Heart left ventricle (tissue), 13 donors: ENCODE measurements around the gene SRSF10.

Source experiments
- CTCF ChIP-seq, 12 donors: fragments of 200-600 bp; sonication (generic) in 4 of 12; IDR thresholded peaks; one replicate each; pipeline versions ENCODE4 v1.5.0 to v1.8.0; 2018 to 2022; ENCODE audit warnings: antibody characterized with exemption in 12 of 12, mild to moderate bottlenecking in 5 of 12
- POLR2A ChIP-seq, 2 donors: fragments of 450-650 bp; IDR thresholded peaks; one replicate each; pipeline ENCODE4 v1.6.1; 2017; ENCODE audit warnings: antibody characterized with exemption in 2 of 2, mild to moderate bottlenecking in 2 of 2, moderate library complexity in 2 of 2
- donor health status: ischemic (EF 13 %, LVEDD 7.1; RV severe dilation, severe dysfunction).
- donor health status: DM: no; HTN: yes; CAD: no.
- donor health status: DM: no; HTN: no; CAD: no.
- donor health status: ischemic (EF 25% LVEDD 6.9; RV normal size, moderate dysfunction).
- donor health status: ischemic (EF 25% LVEDD 5.7; RV mildly dilated, moderate dysfunction).
- donor health status: ischemic (EF 35%, LVEDD 5.7; RV mildly dilated, moderate dysfunction).
- donor health status: nonischemic (EF 11% LVEDD 7.7; RV severe dilation, severe dysfunction).
- donor health status: DM: yes; HTN: yes; CAD: no.
- donor health status: PGD.
- donor health status: ischemic (EF 29% LVEDD 5.4; RV normal size, mild dysfunction).
- donor health status: nonischemic (EF 23%, LVEDD 6.1; RV moderate dilation, normal function).

- TF ChIP-seq CTCF (IDR thresholded peaks at IDR 0.05) = no peak
- no peak for TF ChIP-seq POLR2A (IDR thresholded peaks at IDR 0.05)
Observed at GRCh38 chr1:23966973-23967493, 13.1 kb downstream of the SRSF10 start.
